ENCODE measurements around the gene POGLUT3. TPM values are rescaled to one million over a fixed set of nuclear protein-coding genes. Genes with fewer than 3 reads are reported as not detected.

Gene POGLUT3
- polyA plus RNA-seq, 1 donor from 2014 or later: 0.31 TPM

GRCh38 chr11:108500721-108501120 is 2.5 kb upstream of the POGLUT3 start:
- no peak overlapping the region for H3K9ac ChIP-seq (ENCODE audit: low read length)
- H3K79me2 ChIP-seq (replicated peaks; ENCODE audit: insufficient read depth, low read length): no peaks in the 10 kb centered on the region
- H3K9me2 ChIP-seq (ENCODE audit: insufficient read depth, low read length): no peaks in the 10 kb centered on the region
- H3K36me3 ChIP-seq (ENCODE audit: insufficient read depth, low read length): no peaks in the 10 kb centered on the region
- no peak overlapping the region for H3K27ac ChIP-seq (ENCODE audit: low read length)
- H3K9me3 ChIP-seq (ENCODE audit: low read length): no peaks in the 10 kb centered on the region
- H3K27me3 ChIP-seq (ENCODE audit: insufficient read depth, low read depth, low read length): peaks cover 19% of the 10 kb centered on the region
- TF ChIP-seq RAD21 (conservative IDR thresholded peaks at IDR 0.05) (no peak), REST (IDR thresholded peaks at IDR 0.05; ENCODE audit: borderline replicate concordance) (no peak), EP300 (conservative IDR thresholded peaks at IDR 0.05; ENCODE audit: poor library complexity, severe bottlenecking) (no peak), POLR2AphosphoS5 (IDR thresholded peaks at IDR 0.05) (no peak), SMC3 (conservative IDR thresholded peaks at IDR 0.05; ENCODE audit: poor library complexity) (no peak), TAF1 (IDR thresholded peaks at IDR 0.05; ENCODE audit: low read depth) (no peak)
- no peaks in the 10 kb centered on the region for H3F3A ChIP-seq (ENCODE audit: insufficient read depth, low read length, poor library complexity, severe bottlenecking)
- H3K4me2 ChIP-seq (ENCODE audit: low read length): no peak overlapping the region
- H3K4me3 ChIP-seq (ENCODE audit: low read length): no peak overlapping the region
- H2AFZ ChIP-seq (ENCODE audit: low read depth, low read length): no peak overlapping the region
- H4K20me1 ChIP-seq (ENCODE audit: insufficient read depth): no peaks in the 10 kb centered on the region

GRCh38 chr11:108500169-108500568 is 2.0 kb upstream of the POGLUT3 start:
- peaks cover 19% of the 10 kb centered on the region for H3K27me3 ChIP-seq (ENCODE audit: insufficient read depth, low read depth, low read length)
- H3K4me3 ChIP-seq (ENCODE audit: low read length): no peak overlapping the region
- H3K9ac ChIP-seq (ENCODE audit: low read length): no peak overlapping the region
- H3F3A ChIP-seq (ENCODE audit: insufficient read depth, low read length, poor library complexity, severe bottlenecking): no peaks in the 10 kb centered on the region
- H3K9me3 ChIP-seq (ENCODE audit: low read length): no peaks in the 10 kb centered on the region
- no peaks in the 10 kb centered on the region for H3K9me2 ChIP-seq (ENCODE audit: insufficient read depth, low read length)
- no peaks in the 10 kb centered on the region for H3K36me3 ChIP-seq (ENCODE audit: insufficient read depth, low read length)
- H3K27ac ChIP-seq (ENCODE audit: low read length): no peak overlapping the region
- H3K79me2 ChIP-seq (replicated peaks; ENCODE audit: insufficient read depth, low read length): no peaks in the 10 kb centered on the region
- no peak overlapping the region for H2AFZ ChIP-seq (ENCODE audit: low read depth, low read length)
- H4K20me1 ChIP-seq (ENCODE audit: insufficient read depth): no peaks in the 10 kb centered on the region
- TF ChIP-seq TAF1 (IDR thresholded peaks at IDR 0.05; ENCODE audit: low read depth): no peak
- TF ChIP-seq EZH2 (IDR thresholded peaks at IDR 0.05; ENCODE audit: borderline replicate concordance, insufficient read depth, low read length, poor library complexity, severe bottlenecking): no peak
- TF ChIP-seq SMC3 (conservative IDR thresholded peaks at IDR 0.05; ENCODE audit: poor library complexity): no peak
- no peak for TF ChIP-seq RAD21 (conservative IDR thresholded peaks at IDR 0.05)
- no peak for TF ChIP-seq EP300 (conservative IDR thresholded peaks at IDR 0.05; ENCODE audit: poor library complexity, severe bottlenecking)
- no peak for TF ChIP-seq CTCF (IDR thresholded peaks at IDR 0.05; ENCODE audit: poor library complexity, severe bottlenecking)
- H3K4me2 ChIP-seq (ENCODE audit: low read length): no peak overlapping the region

- no peak overlapping the region for H3K27ac ChIP-seq (ENCODE audit: low read length)
- H3K4me3 ChIP-seq (ENCODE audit: low read length): peak overlapping the region; percentile 67
These were observed 728 bp upstream of the POGLUT3 start for GRCh38 chr11:108498816-108499408.

More at GRCh38 chr11:108498816-108499408, 728 bp upstream of the POGLUT3 start:
- Histone ChIP-seq H3K79me2 (replicated peaks; ENCODE audit: insufficient read depth, low read length) (no peaks in the 10 kb centered on the region), H3K9ac (ENCODE audit: low read length) (no peak overlapping the region), H3K36me3 (ENCODE audit: insufficient read depth, low read length) (no peaks in the 10 kb centered on the region), H2AFZ (ENCODE audit: low read depth, low read length) (no peak overlapping the region), H4K20me1 (ENCODE audit: insufficient read depth) (no peaks in the 10 kb centered on the region), H3F3A (ENCODE audit: insufficient read depth, low read length, poor library complexity, severe bottlenecking) (no peaks in the 10 kb centered on the region), H3K4me2 (ENCODE audit: low read length) (no peak overlapping the region), H3K9me3 (ENCODE audit: low read length) (no peaks in the 10 kb centered on the region), H3K27me3 (ENCODE audit: insufficient read depth, low read depth, low read length) (peaks cover 19% of the 10 kb centered on the region), H3K9me2 (ENCODE audit: insufficient read depth, low read length) (no peaks in the 10 kb centered on the region)
- no peak for TF ChIP-seq TAF1 (IDR thresholded peaks at IDR 0.05; ENCODE audit: low read depth)
- no peak for TF ChIP-seq RAD21 (conservative IDR thresholded peaks at IDR 0.05)
- no peak for TF ChIP-seq CTCF (IDR thresholded peaks at IDR 0.05; ENCODE audit: poor library complexity, severe bottlenecking)
- TF ChIP-seq EZH2 (IDR thresholded peaks at IDR 0.05; ENCODE audit: borderline replicate concordance, insufficient read depth, low read length, poor library complexity, severe bottlenecking): no peak
- no peak for TF ChIP-seq EP300 (conservative IDR thresholded peaks at IDR 0.05; ENCODE audit: poor library complexity, severe bottlenecking)
- TF ChIP-seq SMC3 (conservative IDR thresholded peaks at IDR 0.05; ENCODE audit: poor library complexity): no peak
- TF ChIP-seq POLR2AphosphoS5 (IDR thresholded peaks at IDR 0.05): no peak
- no peak for TF ChIP-seq REST (IDR thresholded peaks at IDR 0.05; ENCODE audit: borderline replicate concordance)
- no peak for TF ChIP-seq MXI1 (conservative IDR thresholded peaks at IDR 0.05; ENCODE audit: poor library complexity, severe bottlenecking)

Measured in neural cell (in vitro differentiated cells).